Stimulated activated CD4-positive, alpha-beta T cell treated with anti-CD3 and anti-CD28 coated beads, Interleukin-2, amount 100 ng/mL, for 24 hours (primary cell): ENCODE results near the gene REM2.
A peak's percentile ranks its signal among the peaks of the same experiment; 100 is the strongest.
"Not testable (repeated sequence)": the region's sequence is repeated elsewhere in the genome, so short reads cannot be mapped to it uniquely, and the experiment has no call there.

Experiments used
- DNase-seq, 2 donors: peaks; one replicate each; pipeline ENCODE4 v3.0.0-alpha.2; 2020

The REM2 gene

GRCh38 chr14:22849212-22849819 lies 33.7 kb upstream of the REM2 start:
- no peak for DNase-seq

DNA sequence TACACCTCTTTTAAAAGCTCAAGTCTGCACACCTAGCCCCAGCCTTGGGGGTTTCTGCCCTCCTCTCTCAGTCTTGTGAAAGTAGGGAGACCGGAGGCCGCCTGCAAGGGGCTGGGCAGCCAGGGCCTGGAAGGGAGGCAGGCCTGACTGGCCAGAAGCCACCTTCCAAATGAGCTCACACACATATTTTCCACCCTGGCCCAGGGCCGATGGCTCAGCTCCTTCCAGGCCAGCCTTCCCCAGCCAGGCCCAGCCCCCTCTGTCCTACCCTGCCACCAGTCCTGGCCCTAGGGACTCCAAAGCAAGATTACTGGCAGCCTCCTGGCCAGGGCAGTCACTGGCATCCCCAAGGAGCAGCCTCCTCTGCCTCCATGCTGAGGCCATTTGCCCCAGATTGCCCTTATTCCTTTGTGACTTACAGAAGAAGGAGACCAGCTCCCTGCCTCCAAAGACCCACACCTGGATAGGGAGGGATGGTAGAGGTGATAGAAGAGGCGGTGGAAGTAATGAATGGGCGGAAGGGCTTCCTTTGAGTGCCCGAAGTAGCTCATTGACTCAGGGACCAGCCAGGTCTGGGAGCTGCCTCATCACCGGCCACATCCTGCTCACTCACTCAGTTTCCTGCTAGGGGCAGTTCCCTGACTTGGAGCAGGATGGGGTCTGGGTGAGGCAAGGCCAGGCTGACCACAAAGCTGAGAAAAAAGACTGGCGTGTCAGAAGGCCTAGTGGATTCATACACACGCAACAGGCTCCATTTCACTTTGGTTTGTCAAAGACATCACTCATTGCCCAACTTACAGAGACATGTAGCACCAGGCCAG lies 31.9 kb upstream of the REM2 start:
- DNase-seq: peak in 1 of 2 donors; percentile 32

DNA sequence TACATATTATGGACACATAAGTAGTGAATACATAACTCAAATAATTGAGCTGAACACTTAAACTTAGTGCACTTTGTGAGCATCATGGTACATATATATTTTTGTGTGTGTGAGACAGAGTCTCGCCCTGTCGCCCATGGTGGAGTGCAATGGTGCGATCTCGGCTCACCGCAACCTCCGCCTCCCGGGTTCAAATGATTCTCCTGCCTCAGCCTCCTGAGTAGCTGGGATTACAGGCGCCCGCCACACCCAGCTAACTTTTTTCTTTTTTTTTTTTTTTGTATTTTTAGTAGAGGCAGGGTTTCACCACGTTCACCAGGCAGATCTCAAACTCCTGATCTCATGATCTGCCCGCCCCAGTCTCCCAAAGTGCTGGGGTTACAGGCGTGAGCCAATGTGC lies 30.8 kb upstream of the REM2 start:
- not testable (repeated sequence) for DNase-seq

- DNase-seq: no peak
Observed at GRCh38 chr14:22852599-22852939, 30.5 kb upstream of the REM2 start.

DNA sequence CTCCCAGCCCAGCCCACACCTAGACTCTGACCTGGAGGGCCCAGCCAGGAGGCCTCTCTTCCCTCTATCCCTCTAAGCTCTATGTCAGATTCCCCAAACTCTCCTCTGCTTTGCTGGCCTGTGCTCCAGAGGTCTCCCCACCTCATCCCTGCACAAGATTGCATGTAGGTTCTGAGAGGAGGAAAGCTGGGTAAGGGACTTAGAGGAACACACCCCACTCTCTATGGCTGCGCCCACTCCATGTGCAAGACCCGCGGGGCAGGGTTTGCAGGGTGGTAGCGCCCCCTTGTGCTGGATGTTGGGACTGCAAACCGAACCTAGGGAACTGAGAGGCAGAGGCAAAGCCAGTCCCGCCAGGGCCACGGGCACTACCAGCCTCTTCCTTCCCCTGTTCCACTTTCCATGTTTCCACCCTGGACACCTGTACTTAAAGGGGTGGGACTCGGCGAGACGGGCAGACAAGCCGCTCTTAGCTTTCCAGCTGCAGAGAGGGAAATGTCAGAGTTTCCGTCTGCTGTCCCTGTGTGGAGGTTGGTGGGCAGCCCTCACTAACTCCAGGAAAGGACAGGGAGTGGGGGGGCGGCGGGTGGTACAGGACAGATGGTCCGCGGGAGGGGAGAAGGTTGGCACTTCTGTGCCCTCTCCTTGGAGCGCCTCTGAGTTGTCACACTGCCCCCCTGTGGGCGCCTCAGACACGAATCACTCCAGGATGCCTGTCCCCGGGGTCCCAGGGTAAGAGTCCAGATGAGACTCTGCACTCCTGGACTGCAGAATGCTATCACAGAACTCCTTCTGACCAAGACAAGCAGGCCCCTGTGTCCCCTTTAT lies 29.9 kb upstream of the REM2 start:
- DNase-seq: peak; percentile 97 to 98

GRCh38 chr14:22854296-22854695 lies 28.7 kb upstream of the REM2 start:
- DNase-seq: not testable (repeated sequence)

DNA sequence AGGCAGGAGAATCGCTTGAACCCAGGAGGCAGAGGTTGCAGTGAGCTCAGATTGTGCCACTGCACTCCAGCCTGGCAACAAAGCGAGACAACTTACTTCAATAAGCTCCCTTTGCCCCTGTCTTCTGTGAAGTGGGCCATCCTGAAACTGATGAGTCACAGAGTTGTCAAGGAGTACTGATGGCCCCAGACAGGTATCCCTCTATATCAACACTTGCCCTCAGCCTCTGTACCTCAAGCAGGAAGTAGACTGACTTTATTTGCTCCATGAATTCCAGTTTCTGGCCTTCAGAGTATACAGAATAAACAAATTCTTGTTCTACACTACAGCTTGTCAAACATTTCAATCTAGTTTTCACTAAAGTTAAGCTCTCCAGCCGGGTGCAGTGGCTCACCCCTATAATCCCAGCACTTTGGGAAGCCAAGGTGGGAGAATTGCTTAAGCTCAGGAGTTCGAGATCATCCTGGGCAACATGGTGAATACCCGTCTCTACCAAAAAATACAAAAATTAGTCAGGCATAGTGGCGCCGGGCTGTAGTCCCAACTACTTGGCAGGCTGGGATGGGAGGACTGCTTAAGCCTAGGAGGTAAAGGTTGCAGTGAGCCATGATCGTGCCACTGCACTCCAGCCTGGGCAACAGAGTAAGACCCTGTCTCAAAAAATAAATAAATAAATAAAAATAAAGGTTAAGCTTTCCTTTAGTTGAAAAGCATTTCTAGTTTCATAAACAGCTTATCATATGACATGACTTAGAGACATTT lies 27.9 kb upstream of the REM2 start:
- no peak for DNase-seq

DNA sequence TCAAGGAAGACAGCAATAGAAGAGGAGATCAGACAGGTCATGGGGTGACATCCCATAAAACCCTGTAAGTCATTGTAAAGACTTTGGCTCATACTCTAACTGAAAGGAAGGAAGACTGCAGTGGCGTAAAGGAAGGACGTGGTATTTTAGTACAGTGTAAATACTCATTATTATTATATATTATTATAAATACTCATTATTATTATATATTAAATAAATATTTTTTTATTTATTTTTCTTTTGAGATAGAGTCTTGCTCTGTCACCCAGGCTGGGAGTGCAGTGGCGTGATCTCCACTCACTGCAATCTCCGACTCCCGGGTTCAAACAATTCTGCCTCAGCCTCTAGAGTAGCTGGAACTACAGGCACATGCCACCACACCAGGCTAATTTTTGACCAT lies 26.6 kb upstream of the REM2 start:
- DNase-seq: no peak

DNA sequence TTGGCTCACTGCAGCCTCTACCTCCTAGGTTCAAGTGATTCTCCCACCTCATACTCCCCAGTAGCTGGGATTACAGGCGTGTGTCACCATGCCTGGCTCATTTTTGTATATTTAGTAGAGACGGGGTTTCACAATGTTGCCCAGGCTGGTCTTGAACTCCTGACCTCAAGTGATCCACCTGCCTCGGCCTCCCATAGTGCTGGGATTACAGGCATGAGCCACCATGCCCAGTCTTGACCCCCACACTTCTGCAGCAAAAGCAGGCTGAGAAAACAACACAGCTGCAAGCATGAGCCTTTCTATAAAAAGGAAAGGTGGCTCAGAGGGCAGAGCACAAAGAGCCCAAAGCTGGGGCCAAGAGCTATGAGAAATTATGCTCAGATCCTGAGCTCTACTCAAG lies 22.6 kb upstream of the REM2 start:
- not testable (repeated sequence) for DNase-seq

DNA sequence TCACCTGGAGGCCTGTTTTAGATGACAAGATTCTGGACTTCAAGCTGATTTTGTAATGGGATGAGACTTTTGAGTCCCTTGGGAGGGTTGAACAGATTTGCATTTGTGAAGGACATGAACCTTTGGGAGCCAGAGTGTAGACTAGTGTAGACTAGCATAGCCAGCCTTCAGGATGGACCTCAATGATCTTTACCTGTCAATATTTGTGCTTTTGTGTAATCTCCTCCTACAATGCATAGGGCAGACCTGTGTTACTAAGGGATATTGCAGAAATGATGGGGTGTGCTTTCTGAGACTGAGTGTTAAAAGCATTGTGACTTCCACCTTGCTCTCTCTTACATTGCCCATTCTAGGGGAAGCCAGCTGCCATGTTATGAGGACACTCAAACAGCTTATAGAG lies 21.4 kb upstream of the REM2 start:
- no peak for DNase-seq

- DNase-seq: no peak
Observed at GRCh38 chr14:22864979-22865378, 18.0 kb upstream of the REM2 start.

DNA sequence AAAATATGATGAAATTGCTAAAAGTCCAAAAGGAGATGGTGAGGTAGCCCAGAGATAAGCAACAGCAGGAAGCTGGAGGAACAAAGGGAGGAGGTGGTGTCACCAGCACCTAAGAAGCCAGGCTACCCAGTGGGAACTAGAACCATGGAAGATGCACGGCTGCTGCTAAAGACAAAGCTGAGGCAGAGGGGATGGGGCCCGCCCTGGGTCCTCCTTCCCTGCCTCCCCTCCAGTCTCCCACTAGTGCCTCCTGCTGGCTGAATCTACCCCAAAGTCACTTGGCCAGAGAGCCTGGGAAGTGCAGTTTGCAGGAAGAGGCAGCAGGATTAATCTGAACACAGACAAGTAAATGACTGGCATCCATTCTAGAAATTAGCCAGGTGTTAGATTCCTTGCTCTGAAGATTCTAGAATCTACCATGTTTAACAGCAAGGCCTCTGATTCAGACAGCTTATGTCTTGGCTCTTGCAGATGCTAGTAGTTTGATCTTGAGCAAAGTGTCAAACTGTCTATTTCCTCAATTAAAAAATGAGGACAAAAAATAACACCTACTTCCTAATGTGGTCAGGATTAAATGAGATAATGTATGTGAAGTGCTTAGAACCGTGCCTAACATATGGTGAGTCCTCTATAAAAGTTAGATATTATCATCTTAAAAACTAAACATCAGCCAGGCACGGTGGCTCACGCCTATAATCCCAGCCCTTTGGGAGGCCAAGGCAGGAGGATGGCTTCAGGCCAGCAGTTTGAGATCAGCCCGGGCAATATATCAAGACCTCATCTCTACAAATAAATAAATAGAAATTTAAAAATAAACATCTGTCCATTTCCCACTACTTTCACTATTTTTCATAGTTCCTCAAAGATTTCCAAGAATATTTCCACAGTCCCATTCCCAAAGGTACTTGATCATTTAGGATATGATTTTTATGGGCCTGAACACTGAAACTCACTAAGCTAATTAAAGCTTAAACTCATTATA lies 17.3 kb upstream of the REM2 start:
- peak in 1 of 2 donors; percentile 25 for DNase-seq

- DNase-seq: no peak
Observed at GRCh38 chr14:22866874-22867273, 16.1 kb upstream of the REM2 start.

GRCh38 chr14:22870811-22871223 lies 12.2 kb upstream of the REM2 start:
- DNase-seq: no peak

GRCh38 chr14:22871224-22872032 lies 11.6 kb upstream of the REM2 start, which contains the start of gene LRP10:
TSS of gene LRP10 (plus strand) at chr14:22871740. CDS start at chr14:22872304, 564 bp downstream.
- peak; percentile 75 to 82 for DNase-seq

- peak; percentile 79 to 82 for DNase-seq
Observed at GRCh38 chr14:22872033-22872832, 10.8 kb upstream of the REM2 start.

- no peak for DNase-seq
Observed at GRCh38 chr14:22872833-22873520, 10.0 kb upstream of the REM2 start.

GRCh38 chr14:22875003-22875747 lies 7.8 kb upstream of the REM2 start:
- no peak for DNase-seq
